Transverse colon (tissue), 4 donors: ENCODE measurements around the gene LGR5. TPM values are rescaled to one million over a fixed set of nuclear protein-coding genes. Genes with fewer than 3 reads are reported as not detected.

Source experiments
- DNase-seq: peaks from one replicate; pipeline ENCODE4 v3.0.0-alpha.2; 2019
- H3K27ac ChIP-seq, 4 donors: fragments of 200-600 bp; sonication (generic); 2 replicates each; pipeline ENCODE4 v1.5.1; 2016 to 2018; ENCODE audit warnings: inconsistent platforms in 4 of 4
- H3K27me3 ChIP-seq: fragments of 200-600 bp; sonication (generic); 2 replicates; pipeline ENCODE4 v1.5.1; 2017; ENCODE audit warnings: inconsistent platforms
- H3K36me3 ChIP-seq, 4 donors: fragments of 200-600 bp; sonication (generic); 2 replicates each; pipeline ENCODE4 v1.5.1; 2017 to 2019; ENCODE audit warnings: inconsistent platforms in 4 of 4
- H3K4me1 ChIP-seq, 4 donors: fragments of 200-600 bp; sonication (generic); 2 replicates each; pipeline ENCODE4 v1.5.1; 2017 to 2020; ENCODE audit warnings: inconsistent platforms in 4 of 4
- H3K4me3 ChIP-seq, 4 donors: fragments of 200-600 bp; sonication (generic); 1 replicate in 1 of 4; 2 replicates in 3 of 4; pipeline versions ENCODE4 v1.5.1 to v1.6.1; 2017 to 2019; ENCODE audit warnings: inconsistent platforms in 4 of 4
- H3K9me3 ChIP-seq, 2 donors: fragments of 200-600 bp; sonication (generic); 2 replicates each; pipeline ENCODE4 v1.5.1; 2017 to 2019; ENCODE audit warnings: inconsistent platforms in 2 of 2
- EP300 ChIP-seq: sonication (generic); formaldehyde crosslinking; IDR thresholded peaks from one replicate; pipeline ENCODE4 v1.6.1; 2017; ENCODE audit warnings: antibody characterized with exemption, low read depth
- POLR2A ChIP-seq: fragments of 450-650 bp; IDR thresholded peaks from one replicate; pipeline ENCODE4 v1.6.1; 2016; ENCODE audit warnings: antibody characterized with exemption, mild to moderate bottlenecking, moderate library complexity
- POLR2AphosphoS5 ChIP-seq, 3 donors: sonication (generic); formaldehyde crosslinking; IDR thresholded peaks; one replicate each; pipeline ENCODE4 v1.6.1; 2016; ENCODE audit warnings: antibody characterized with exemption in 3 of 3
- WGBS, 2 donors: methylation state at CpG; one replicate each; pipeline ENCODE4 v1.1.5; 2018; ENCODE audit warnings: low coverage in 1 of 2; 5-methylcytosine and 5-hydroxymethylcytosine counted together
- in situ Hi-C, 4 donors: fragments of 200-750 bp; cut with MboI; loops; one replicate each; pipeline versions ENCODE4 v1.15.0 to v1.15.1; 2017; ENCODE audit warnings: low sequenced_read_pairs in 3 of 4, low pct_ligation_motif_present in 1 of 4, low pct_unique_long_range_greater_than_20kb in 1 of 4
- intact Hi-C: fragments of 100-400 bp; cut with DNase I; formaldehyde crosslinking; loops from one replicate; pipeline ENCODE4 v1.15.1; 2023; ENCODE audit warnings: low total_unique reads
- total RNA-seq, 4 donors: library from RNA; depleted of rRNA; stranded (reverse); fragments of >200 nt; gene quantifications; one replicate each; pipeline ENCODE4 v1.1.0, GENCODE V29; 2016
- TF ChIP-seq, protein P1 (sequence below), 5 experiments: fragments of 200-600 bp in 3 of 5; fragments of 450-650 bp in 2 of 5; sonication (generic) in 3 of 5; IDR thresholded peaks; 1 replicate in 2 of 5; 2 replicates in 3 of 5; pipeline ENCODE4 v1.5.1; 2016 to 2017; ENCODE audit warnings: antibody characterized with exemption in 5 of 5, inconsistent platforms in 3 of 5, mild to moderate bottlenecking in 2 of 5, moderate library complexity in 1 of 5

The LGR5 gene
- total RNA-seq, 4 donors from 2014 or later: 0.37 to 4.8 (median 1.0) TPM

- in situ Hi-C loops (no loop called here), intact Hi-C loops (no loop called here)
- no peaks in the 10 kb centered on the region for H3K4me1 ChIP-seq
- DNase-seq: no peak
- 66% methylated on average over 3 of the region's 3 CpGs; no CpG with 5 or more reads in 1 of the 2 donors for WGBS, 2 donors
- H3K4me3 ChIP-seq: no peak overlapping the region
- no peak overlapping the region for H3K27ac ChIP-seq
- no peaks in the 10 kb centered on the region for H3K27me3 ChIP-seq
- TF ChIP-seq, protein P1, sequence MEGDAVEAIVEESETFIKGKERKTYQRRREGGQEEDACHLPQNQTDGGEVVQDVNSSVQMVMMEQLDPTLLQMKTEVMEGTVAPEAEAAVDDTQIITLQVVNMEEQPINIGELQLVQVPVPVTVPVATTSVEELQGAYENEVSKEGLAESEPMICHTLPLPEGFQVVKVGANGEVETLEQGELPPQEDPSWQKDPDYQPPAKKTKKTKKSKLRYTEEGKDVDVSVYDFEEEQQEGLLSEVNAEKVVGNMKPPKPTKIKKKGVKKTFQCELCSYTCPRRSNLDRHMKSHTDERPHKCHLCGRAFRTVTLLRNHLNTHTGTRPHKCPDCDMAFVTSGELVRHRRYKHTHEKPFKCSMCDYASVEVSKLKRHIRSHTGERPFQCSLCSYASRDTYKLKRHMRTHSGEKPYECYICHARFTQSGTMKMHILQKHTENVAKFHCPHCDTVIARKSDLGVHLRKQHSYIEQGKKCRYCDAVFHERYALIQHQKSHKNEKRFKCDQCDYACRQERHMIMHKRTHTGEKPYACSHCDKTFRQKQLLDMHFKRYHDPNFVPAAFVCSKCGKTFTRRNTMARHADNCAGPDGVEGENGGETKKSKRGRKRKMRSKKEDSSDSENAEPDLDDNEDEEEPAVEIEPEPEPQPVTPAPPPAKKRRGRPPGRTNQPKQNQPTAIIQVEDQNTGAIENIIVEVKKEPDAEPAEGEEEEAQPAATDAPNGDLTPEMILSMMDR (IDR thresholded peaks at IDR 0.05): no peak
- TF ChIP-seq POLR2AphosphoS5 (IDR thresholded peaks at IDR 0.05) (no peak), EP300 (no peak), POLR2A (no peak)
- H3K36me3 ChIP-seq: no peaks in the 10 kb centered on the region
- H3K9me3 ChIP-seq: no peaks in the 10 kb centered on the region
These were observed 136.9 kb downstream of the LGR5 start for GRCh38 chr12:71576496-71576895.

GRCh38 chr12:71578694-71579258 is 139.2 kb downstream of the LGR5 start:
- Histone ChIP-seq H3K9me3 (no peaks in the 10 kb centered on the region), H3K4me3 (no peak overlapping the region), H3K27ac (no peak overlapping the region), H3K27me3 (no peaks in the 10 kb centered on the region), H3K36me3 (no peaks in the 10 kb centered on the region), H3K4me1 (no peaks in the 10 kb centered on the region)
- WGBS, 2 donors: 40 to 55% methylated on average over 5 of the region's 5 CpGs
- in situ Hi-C loops (no loop called here), intact Hi-C loops (no loop called here)
- no peak for DNase-seq
- TF ChIP-seq POLR2A: no peak
- no peak for TF ChIP-seq POLR2AphosphoS5 (IDR thresholded peaks at IDR 0.05)
- no peak for TF ChIP-seq EP300
- TF ChIP-seq, protein P1 (IDR thresholded peaks at IDR 0.05): no peak

DNA sequence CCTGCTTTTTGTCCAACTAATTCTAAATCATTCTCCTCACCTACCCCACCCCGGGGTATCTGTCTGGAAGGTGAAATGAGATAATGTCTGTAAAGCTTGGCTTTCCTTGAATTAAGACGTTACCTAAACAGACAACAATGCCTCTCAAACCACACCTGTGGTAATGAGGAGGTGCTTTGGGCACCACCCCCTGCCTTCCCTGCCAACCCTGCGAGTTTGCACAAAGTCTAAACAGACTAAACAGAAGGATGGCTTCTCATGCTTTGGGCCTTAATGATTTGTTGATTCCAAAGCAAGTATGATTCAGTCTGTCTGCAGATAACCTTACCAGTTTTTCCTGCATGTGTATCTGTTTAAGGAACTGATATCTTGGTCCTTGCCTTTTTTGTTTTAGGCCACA is 141.6 kb downstream of the LGR5 start:
- TF ChIP-seq EP300 (no peak), POLR2A (no peak), POLR2AphosphoS5 (IDR thresholded peaks at IDR 0.05) (no peak)
- TF ChIP-seq, protein P1 (IDR thresholded peaks at IDR 0.05): no peak
- intact Hi-C loops: no loop called here
- DNase-seq: peak; percentile 17
- 40 to 55% methylated on average over 2 to 3 of the region's 3 CpGs for WGBS, 2 donors
- H3K27me3 ChIP-seq: no peaks in the 10 kb centered on the region
- no peak overlapping the region for H3K27ac ChIP-seq
- in situ Hi-C loops: no loop called here
- H3K9me3 ChIP-seq: no peaks in the 10 kb centered on the region
- H3K36me3 ChIP-seq: no peaks in the 10 kb centered on the region
- H3K4me3 ChIP-seq: no peak overlapping the region
- no peaks in the 10 kb centered on the region for H3K4me1 ChIP-seq

- 81 to 88% methylated on average over 2 of the region's 2 CpGs for WGBS, 2 donors
These were observed 143.3 kb downstream of the LGR5 start for GRCh38 chr12:71582925-71583324.

More at GRCh38 chr12:71582925-71583324, 143.3 kb downstream of the LGR5 start:
- no peaks in the 10 kb centered on the region for H3K36me3 ChIP-seq
- no peak overlapping the region for H3K27ac ChIP-seq
- no peak for DNase-seq
- H3K27me3 ChIP-seq: no peaks in the 10 kb centered on the region
- no peaks in the 10 kb centered on the region for H3K9me3 ChIP-seq
- no peak for TF ChIP-seq EP300
- TF ChIP-seq, protein P1 (IDR thresholded peaks at IDR 0.05): no peak
- TF ChIP-seq POLR2A: no peak
- no peak for TF ChIP-seq POLR2AphosphoS5 (IDR thresholded peaks at IDR 0.05)
- intact Hi-C loops: no loop called here
- H3K4me1 ChIP-seq: no peaks in the 10 kb centered on the region
- in situ Hi-C loops: no loop called here
- H3K4me3 ChIP-seq: no peak overlapping the region
